SIG-M5 treated with dmso at 0.1 percent for 504 hours (cell line): ENCODE results near the gene ELF3.
A peak's percentile ranks its signal among the peaks of the same experiment; 100 is the strongest.
"Not testable (repeated sequence)": the region's sequence is repeated elsewhere in the genome, so short reads cannot be mapped to it uniquely, and the experiment has no call there.

Experiments
- DNase-seq: peaks from one replicate; lab custom pipeline; 2025; ENCODE audit not compliant: unreplicated experiment; lab: John Stamatoyannopoulos, UW

The ELF3 gene

GRCh38 chr1:202007805-202008489 lies 2.4 kb upstream of the ELF3 start:
- DNase-seq = peak; percentile 29

DNA sequence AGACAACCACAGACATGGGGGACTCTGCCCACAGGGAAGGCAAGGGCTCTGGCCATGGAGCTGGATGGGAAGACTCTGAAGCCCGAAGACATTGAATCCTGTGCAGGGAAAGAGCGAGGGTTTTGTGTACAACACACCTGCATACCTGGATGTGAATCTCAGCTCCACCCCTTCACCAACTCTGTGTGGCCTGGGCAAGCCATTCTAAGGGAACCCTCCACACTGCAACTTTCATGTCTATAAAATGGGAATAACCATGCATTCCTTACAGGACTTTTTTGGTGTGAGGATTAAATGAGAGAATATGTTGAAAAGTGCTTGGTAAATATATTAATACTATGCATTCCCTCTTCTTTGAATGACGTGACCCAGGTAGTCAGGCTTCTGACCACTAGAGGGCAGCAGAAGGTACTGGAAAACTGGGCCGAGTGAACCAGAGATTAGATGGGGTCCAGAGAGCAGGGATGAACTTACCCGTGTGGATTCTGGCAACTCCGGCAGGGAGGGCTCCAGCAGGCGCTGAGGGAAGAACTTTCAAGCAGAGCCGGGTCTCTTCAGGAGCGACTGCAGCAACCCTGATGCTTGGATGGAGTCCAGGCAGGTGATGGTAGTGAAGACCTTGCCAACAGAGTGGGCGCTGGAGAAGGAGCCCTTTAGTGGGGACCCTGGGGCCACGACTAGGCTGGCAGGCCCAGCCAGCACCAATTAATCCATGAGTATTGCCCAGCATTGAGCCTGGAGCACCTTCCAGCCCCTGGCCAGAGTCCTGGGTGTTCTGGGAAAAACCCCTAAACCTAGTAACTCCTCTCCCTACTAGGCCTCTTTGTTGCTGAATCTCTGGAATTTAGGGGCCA lies 834 bp upstream of the ELF3 start:
- peak; percentile 67 for DNase-seq

DNA sequence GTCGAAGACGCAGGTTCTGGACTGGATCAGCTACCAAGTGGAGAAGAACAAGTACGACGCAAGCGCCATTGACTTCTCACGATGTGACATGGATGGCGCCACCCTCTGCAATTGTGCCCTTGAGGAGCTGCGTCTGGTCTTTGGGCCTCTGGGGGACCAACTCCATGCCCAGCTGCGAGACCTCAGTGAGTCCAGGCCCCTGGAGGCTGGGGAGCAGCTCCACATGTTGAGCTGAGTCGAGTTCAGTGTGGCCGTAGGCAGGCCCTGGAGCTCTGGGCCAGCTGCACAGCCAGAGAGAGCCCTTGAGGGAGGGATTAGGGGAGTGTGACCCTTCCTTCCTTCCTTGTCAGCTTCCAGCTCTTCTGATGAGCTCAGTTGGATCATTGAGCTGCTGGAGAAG lies 1.6 kb downstream of the ELF3 start:
- no peak for DNase-seq

GRCh38 chr1:202012544-202013478 lies 2.4 kb downstream of the ELF3 start:
- DNase-seq = no peak

GRCh38 chr1:202013603-202014002 lies 3.2 kb downstream of the ELF3 start:
- DNase-seq = no peak

DNA sequence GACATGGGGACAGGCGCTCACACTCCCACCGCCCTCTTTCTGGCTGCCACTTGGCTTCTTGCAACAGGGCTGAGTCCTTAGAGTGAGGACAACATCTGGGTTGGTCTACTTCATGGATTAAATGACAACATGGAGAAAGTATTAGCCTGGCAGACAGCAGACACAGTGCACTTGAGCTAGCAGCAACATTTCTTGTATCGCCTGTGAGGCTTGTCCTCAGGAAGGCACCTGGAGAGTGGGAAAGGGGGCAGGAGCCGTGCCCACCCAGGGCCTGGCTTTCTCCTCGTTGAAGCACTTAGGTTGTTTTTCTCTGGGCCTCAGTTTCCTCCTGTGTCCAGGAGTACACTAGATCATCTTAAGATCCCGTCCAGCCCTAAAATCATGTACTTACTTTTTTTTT lies 3.7 kb downstream of the ELF3 start:
- no peak for DNase-seq

- DNase-seq = no peak
Observed at GRCh38 chr1:202014915-202015661, 4.7 kb downstream of the ELF3 start.

- no peak for DNase-seq
Observed at GRCh38 chr1:202015662-202015937, 5.2 kb downstream of the ELF3 start.

DNA sequence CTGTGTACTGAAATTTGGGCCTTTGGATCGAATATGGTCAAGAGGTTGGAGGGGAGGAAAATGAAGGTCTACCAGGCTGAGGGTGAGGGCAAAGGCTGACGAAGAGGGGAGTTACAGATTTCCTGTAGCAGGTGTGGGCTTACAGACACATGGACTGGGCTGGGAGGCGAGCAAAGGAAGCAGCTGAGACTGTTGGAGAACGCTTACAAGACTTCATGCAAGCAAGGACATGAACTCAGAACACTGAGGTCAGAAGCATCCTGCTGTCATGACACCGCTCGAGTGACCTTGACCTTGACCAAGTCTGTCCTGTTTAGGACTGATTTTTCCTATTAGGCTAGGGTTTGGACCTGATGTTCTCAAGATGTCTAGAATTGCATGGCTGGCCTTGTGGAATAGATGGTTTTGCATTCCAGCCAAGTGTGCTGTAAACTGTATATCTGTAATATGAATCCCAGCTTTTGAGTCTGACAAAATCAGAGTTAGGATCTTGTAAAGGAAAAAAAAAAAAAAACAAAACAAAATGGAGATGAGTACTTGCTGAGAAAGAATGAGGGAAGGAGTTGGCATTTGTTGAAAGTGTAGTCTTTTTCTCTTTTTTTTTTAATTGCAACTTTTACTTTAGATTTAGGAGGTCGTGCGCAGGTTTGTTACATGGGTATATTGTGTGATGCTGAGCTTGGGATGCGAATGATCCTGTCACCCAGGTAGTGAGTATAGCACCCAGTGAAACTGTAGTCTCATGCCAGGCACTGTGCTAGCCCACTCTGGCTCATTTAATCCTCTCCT lies 5.8 kb downstream of the ELF3 start:
- DNase-seq = no peak

- no peak for DNase-seq
Observed at GRCh38 chr1:202016811-202017748, 6.7 kb downstream of the ELF3 start.

- no peak for DNase-seq
Observed at GRCh38 chr1:202017749-202018467, 7.5 kb downstream of the ELF3 start.

- peak; percentile 87 for DNase-seq
Observed at GRCh38 chr1:202018468-202019234, 8.3 kb downstream of the ELF3 start.

DNA sequence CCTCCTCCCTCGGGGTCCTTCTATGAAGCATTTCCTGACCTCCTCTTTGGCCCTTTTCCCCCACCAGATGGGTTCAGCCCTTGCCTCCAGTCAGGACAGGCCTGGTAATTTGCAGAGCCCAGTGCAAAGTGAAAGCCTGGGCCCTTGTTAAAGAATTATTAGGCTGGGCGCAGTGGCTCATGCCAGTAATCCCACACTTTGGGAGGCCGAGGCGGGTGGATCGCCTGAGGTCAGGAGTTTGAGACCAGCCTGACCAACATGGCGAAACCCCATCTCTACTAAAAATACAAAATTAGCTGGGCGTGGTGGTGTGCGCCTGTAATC lies 8.8 kb downstream of the ELF3 start:
- DNase-seq = not testable (repeated sequence)

DNA sequence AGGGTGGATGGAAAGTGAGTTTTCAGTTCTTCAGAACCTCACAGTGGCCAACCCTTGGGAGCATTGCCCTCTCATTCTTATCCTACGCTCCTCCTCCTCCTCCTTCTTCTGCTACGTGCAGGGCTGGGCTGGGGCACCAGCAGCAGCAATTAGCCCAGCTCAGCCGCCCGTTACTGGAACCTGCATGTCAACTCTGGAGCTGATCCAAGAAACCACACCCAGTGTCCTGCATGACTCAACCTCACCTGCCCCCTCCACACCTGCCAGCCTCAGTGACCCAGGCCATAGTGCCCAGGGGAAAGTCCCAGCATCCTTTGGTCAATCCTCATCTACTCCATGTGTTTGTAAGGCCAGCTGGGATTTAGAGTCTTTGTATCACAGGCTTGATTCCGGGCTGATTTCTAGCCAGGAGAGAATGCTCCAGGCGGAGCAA lies 12.6 kb downstream of the ELF3 start:
- DNase-seq = peak; percentile 75

DNA sequence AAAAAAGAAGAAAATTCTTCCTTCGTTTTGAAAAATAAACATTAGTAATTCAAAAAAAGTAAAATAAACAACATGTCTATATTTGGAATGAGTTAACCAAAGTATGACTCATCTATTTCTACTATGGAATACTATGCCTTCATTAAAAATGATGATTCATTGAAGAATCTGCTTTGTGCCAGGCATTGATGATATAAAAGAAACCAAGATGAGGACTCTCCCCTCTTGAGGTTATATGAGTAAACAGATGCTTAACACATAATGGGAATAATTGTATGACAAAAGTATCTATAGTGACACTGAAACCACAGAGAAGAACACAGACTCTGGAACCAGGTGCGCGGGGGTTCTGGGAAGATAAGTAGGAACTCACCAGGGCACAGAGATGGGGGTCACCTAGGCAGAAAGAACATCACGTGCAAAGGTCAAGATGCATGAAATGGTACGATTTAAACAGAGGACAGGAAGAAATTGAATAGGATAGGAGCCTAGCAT lies 18.8 kb downstream of the ELF3 start:
- DNase-seq = no peak

DNA sequence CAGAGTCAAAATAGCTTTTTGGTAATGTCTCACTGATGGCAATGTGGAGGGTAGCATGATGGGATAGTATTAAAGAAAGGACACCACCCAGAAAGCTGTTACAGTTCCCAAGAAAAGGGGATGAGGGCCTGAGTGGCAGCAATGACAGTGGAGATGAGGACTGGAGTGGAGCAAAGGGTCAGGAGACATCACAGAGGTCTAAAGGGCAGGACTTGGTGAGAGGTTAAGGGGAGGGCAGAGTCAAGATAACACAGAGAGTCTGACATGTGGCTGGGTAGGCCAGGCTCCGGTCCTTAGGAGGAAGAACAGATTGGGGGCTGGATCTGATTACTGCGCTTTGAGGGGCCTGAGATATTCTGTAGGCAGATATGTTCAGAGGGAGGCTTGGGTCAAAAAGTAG lies 19.3 kb downstream of the ELF3 start:
- DNase-seq = no peak

DNA sequence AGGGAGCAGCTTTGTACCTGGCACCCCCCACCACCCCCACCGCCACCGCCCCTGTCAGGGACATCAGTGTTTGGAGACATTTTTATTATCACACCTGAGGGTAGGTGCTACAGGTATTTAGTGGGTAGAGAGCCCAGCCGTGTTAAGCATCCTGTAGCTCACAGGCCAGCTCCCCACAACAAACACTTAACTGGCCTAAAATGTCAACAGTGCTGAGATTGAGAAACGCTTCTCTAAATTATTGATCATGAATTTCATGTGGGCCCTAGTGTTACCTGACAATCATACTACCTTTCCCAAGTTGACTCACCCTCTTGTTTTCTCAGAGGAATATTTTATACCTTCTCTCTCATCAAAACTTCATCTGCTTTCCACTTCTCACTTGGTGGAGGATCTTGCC lies 21.4 kb downstream of the ELF3 start:
- DNase-seq = no peak
